GM12878 (cell line): ENCODE data around the gene ORC1. TPM values are rescaled to one million over a fixed set of nuclear protein-coding genes. Genes with fewer than 3 reads are reported as not detected.

ENCODE experiments used
- BCLAF1 ChIP-seq: fragments of 450-650 bp; IDR thresholded peaks from 2 replicates; pipeline ENCODE4 v1.6.1; 2017; ENCODE audit warnings: antibody characterized with exemption, mild to moderate bottlenecking, moderate library complexity
- MTA2 ChIP-seq: fragments of 450-650 bp; IDR thresholded peaks from 2 replicates; pipeline ENCODE4 v1.6.1; 2016; ENCODE audit warnings: low read depth, mild to moderate bottlenecking, moderate library complexity
- MXI1 ChIP-seq: fragments of 150-350 bp; IDR thresholded peaks from 2 replicates; pipeline ENCODE4 v1.6.1; 2011; ENCODE audit warnings: low read depth, mild to moderate bottlenecking, inconsistent platforms, low read length, improper control_type of control experiment
- NFYA ChIP-seq: IDR thresholded peaks from 2 replicates; pipeline ENCODE4 v1.6.1; 2011; ENCODE audit warnings: low read depth, mild to moderate bottlenecking, low read length, improper control_type of control experiment, borderline replicate concordance
- REST ChIP-seq: IDR thresholded peaks from 2 replicates; pipeline ENCODE4 v1.6.1; 2012; ENCODE audit warnings: mild to moderate bottlenecking, low read depth, low read length
- ZBTB33 ChIP-seq: fragments of 450-650 bp; IDR thresholded peaks from 2 replicates; pipeline ENCODE4 v1.6.1; 2017; ENCODE audit warnings: mild to moderate bottlenecking
- polyA plus RNA-seq, 11 experiments: library from polyadenylated mRNA; depleted of rRNA in 4 of 11; unstranded in 6 of 11; stranded (reverse) in 5 of 11; fragments of >200 nt; fragmentation: Nextera tagmentation in 4 of 11; fragmentation: Illumina TruSeq in 1 of 11; extraction: Ambion mirVana in 4 of 11; extraction: Trizol in 1 of 11; gene quantifications; 1 replicate in 1 of 11; 2 replicates in 10 of 11; pipeline versions ENCODE4 v1.2.1 to v1.2.3, GENCODE V29; 2011 to 2016; ENCODE audit warnings: inconsistent platforms in 2 of 11, missing spikeins in 2 of 11, low read depth in 1 of 11
- total RNA-seq, 4 experiments: library from RNA; depleted of rRNA in 3 of 4; stranded (reverse); fragments of >200 nt in 3 of 4; fragmentation: Illumina TruSeq in 1 of 4; extraction: Trizol in 1 of 4; gene quantifications; 2 replicates each; pipeline versions ENCODE4 v1.2.1 to v1.2.3, GENCODE V29; 2013 to 2021

ORC1 gene
- total and polyA plus RNA-seq, 10 of the 15 experiments (the other 5 are each of a cell fraction or from before 2014, with no cell fraction given): 7.7 to 34.6 (median 28.7) TPM

GRCh38 chr1:52334906-52335528, 69.2 kb downstream of the ORC1 start (continued):
- TF ChIP-seq ZBTB33 (no peak), REST (no peak), MXI1 (no peak), NFYA (no peak), MTA2 (no peak), BCLAF1 (no peak)
